NCI-H1105 treated with DMSO at 0.1 percent for 48 hours (cell line): ENCODE results near the gene CBX2.

Source experiments
- DNase-seq: peaks from one replicate; lab custom pipeline; 2025; lab: John Stamatoyannopoulos, UW

The CBX2 gene

DNA sequence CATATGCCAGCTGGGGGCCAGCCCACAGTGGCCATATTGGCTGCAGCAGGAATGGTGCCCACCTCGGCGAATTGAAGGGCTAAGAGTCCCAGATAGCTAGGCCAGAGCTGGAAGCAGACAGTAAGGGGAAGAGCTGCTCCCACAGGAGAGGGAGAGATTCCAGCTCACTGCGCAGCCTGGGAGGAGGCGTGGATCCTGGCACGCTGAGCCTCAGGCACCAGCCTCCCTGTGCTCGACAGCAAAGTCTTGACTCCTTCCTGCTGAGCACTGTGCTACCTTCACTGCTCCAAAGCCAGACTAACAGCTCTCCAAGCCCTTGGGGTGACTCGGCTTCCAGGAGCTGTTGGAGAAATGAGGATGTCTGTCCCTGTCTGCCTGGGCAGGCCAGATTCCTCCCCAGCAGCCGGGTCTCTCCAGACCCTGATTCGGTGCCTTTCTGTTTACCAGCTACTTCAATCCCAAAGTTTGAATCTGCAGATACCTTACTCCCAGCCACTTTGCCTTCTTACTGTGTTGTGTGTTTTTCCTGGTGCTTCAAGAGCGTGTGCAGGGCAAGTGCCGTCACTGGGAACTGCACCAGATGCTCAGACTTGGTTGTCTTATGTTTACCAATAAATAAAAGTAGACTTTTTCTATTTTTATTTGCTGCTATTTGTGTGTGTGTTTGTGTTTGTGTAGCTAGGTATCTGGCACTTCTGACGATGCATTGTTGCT is 9.1 kb downstream of the CBX2 start:
- DNase-seq: no peak

DNA sequence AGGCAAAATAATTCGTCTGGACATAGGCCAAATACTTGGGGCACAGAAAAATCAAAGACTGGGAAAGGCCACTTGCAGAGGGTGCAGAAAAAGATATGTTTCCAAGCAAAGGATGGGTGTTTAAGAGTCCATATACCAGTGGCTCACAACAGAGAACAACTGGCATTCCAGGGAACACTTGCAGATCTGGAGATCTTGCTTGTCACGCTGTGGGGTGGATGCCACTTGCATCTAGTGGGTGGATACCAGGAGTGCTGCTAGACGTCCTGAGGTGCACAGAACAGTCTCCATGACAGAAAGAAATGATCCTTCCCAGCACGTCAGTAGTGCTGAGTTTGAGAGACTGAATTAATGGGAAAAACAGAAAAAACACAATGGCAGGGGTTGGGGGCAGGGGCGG is 10.5 kb downstream of the CBX2 start:
- DNase-seq: no peak

DNA sequence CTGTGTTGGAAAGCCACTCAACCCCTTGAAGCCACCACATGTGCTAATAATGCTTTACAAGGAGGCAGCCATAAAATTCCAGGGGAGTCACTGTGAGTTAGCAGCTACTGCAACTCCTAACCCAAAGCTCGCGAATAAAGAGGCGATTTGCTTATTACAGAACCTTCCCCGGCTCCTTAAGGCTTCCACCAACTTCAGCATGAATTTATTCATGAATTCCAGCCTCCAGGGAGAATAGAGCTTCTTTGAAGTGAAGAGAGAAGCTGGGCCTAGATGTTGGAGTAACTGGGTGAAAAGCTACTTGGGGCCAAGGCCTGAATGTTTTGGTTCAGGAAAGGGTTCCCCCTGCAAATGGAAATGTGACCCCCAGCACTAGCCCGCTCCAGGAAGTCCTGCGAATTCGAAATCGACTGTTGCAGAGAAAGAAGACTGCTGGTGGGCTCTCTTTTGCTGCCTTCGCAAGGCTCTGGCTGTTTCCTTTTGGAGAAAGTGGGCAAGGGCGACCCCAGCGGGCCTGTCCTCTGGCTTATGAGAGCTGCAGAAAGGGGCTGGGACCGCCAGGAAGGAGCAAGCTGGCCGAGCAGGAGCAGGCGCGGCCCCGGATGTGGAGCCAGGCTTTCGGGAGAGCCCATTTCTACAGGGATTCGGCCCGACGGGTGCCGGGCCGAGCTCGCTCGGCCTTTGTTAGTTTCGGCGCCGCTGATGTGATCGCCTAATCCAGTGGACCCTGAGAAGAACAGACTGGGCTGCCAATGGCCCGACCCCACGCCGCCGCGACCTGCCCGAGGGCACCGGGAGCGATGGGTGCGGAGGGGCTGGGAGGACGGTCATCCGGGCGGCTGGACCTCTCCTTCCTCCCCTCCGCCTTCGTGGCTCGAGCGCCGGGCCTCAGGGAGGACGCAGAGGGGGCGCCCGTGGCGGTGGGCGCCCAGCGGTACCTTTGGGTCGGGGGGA is 11.3 kb downstream of the CBX2 start:
- DNase-seq: no peak

DNA sequence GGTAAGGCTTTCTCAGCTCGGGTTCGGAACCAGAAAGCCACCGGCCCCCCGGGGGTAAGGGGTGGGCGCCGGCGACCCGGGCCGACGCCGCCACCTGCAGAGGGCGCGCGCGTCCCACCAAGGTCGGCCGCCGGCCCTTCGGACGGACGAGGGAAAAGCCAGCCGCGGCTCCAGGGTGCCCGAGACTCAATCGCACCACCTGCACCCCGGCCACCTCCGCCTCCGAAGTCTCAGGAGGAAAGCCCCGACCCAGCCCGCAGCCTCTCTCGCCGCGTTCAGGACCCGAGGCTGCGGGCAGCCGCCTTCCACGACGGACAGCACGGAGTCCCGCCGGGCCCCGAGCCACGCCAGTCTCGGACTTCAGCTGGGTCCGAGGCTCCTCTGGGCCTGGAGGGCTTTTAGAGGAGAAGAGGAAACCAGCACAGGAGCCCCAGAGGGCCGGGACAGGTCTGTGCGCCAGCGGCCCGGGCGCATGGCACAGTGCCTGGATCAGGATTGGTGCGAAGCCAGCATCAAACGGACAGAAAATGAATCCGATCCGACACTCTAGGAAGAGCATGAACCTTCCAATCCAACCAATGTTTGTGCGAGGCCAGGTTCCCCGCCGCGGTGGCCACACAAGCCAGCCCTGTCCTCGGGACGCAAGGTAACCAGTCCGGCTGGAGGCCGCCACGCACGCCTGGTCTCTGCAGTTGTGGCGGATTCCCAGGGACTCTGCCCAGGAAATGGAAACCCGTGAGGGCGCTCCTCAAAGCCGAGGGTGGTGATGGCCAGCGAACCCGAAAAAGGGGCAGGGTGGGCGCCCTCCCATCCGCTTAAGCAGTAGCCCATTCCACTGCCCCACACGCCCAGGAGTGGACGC is 12.2 kb downstream of the CBX2 start:
- DNase-seq: no peak

DNA sequence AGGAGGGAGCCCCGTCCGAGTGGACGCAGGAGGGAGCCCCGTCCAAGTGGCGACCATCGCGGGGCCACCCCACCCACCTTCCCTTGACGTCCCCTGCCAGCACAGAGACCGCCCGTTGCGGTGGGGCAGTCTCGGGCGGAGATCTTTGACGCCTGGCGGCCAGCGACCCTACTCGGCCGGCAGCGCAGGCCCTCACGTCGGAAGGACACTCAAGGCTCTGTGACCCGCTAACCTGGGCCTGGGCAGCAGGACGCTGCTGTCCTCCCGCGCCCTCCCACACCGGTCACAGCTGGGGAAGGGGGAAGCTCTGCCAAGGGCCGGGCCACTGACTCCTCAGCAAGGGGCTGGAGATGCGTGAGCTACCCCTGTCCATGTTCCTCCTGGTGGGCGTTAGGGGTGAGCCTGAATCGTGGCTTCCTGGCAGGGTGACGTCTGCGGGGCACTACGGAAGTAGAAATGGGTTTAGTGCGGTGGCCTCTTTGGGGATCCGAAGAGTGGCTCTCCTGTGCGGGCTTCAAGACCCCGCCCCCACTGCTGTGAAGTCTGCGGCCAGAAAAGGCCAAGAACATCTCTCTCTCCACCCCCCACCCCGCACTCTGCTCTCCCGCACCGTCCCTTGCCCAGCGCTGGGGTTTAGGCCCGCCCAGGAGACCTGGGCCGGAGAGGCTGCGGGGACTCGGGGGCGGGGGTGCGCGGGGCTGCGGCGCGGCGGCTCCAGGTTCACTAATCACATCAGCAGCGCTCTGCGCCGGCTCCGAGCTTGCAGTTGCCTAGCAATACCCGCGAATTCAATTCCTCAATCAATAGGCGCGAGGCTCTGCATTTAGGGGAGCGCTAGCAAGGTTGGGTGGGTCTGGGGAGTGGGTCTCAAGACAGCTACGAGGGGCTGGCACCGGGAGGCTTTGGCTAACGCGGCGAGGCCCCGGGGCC is 13.1 kb downstream of the CBX2 start:
- DNase-seq: no peak

DNA sequence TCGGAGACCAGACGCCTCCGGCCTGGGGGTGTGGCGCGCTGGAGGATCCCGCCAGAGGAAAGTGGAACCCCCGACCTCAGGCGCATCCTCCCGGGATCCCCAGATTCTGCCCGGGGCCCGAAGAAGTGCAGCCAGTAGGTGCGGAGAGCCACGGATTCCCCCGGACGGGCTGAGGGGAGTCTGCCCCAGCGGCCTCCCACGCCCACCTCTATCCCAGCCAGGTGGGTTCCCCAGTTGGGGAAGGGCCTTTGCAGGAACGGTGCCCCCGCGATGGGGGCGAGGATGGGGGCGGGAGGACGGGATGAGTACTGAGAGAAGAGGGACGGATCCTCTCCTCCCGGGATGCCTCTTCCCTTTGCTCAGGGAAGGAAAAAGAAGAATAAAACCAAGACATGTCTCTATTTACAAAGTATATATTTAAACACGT is 13.8 kb downstream of the CBX2 start:
- DNase-seq: no peak

DNA sequence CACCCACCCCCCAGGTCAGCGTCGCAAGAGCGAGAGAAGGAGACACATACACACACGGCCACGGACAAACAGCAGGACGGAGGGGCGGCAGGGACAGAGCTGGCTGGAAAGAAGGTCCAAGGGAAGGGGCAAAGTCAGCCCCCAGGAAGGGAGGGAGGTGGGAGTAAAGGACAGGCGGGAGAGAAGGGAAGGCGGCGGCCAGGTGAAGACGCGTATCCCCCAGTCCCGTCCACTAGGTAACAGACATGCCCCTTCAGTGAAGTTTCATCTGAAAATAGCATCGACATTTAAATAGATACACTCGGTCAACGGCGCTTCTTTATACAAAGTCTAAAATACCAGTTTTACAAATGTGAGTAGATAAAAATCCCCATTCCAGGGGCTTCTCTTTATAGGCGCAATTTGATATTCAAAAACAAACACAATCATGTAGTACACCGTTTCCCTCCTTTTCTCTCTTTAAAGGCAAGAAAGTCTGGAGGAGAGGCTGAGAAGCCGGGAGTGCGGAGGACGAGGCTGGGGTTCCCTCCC is 14.5 kb downstream of the CBX2 start:
- DNase-seq: no peak

DNA sequence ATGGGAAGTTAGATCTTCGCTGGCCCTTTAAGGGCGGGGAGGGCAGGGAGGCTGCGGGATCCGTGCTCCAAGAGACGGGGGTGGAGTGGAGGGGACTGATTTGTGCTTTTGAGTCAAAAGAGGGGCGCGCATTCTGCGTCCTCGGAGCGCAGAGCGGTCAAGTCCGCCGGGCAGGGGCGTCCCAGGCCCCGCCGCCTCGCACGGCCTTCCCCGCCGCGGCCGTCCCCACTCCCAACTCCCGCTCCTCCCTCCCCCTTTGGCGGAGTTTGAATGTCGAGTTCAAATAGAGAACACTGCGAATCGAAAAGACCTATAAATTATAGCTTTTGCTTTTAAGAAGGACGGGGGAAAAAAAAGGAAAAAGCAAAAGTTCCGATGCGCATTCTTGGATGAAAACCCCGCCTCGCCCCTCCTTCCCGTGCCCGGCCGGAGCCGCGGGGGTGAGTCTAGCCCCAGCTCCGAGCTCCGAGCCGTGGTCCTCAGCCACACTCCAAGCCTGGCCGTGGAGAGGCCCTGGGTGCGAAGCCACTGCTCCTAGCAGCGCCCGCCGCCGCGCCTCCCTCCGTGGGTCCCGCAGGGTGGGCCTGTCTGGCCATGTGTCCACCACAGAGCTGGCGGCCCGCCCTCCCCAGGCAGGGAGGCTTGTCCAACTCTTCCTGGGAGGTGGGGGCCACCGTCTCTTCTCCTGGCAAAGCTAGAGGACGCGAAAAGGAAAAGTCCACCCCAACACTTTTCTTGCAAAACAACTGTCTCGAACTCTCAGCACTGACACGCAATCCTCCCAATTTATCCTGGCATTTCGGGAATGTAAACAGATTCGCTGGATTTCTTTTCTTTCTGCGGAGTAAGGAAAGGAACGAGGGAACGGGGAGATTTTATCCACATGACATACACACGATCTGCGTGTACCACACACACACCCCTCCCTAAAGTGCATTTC is 15.3 kb downstream of the CBX2 start:
- no peak for DNase-seq

DNA sequence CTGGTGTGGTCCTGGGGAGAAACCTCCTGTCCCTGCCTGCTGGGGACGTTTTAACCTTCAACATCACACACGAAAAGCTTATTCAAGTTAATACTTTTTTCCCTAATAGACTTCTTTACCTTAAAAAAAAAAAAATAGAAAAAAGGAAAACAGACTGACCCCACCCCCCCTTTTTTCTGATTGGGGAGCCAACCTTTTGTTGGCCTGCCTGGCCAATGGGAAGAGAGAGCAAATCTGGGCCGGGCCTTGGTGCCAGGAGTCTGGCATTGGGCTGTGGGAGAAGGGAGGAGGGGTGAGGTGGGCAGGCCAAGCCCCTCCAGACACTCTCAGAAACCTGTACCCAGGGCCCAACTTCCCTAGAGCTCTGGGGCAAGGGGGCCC is 16.0 kb downstream of the CBX2 start:
- DNase-seq: no peak

DNA sequence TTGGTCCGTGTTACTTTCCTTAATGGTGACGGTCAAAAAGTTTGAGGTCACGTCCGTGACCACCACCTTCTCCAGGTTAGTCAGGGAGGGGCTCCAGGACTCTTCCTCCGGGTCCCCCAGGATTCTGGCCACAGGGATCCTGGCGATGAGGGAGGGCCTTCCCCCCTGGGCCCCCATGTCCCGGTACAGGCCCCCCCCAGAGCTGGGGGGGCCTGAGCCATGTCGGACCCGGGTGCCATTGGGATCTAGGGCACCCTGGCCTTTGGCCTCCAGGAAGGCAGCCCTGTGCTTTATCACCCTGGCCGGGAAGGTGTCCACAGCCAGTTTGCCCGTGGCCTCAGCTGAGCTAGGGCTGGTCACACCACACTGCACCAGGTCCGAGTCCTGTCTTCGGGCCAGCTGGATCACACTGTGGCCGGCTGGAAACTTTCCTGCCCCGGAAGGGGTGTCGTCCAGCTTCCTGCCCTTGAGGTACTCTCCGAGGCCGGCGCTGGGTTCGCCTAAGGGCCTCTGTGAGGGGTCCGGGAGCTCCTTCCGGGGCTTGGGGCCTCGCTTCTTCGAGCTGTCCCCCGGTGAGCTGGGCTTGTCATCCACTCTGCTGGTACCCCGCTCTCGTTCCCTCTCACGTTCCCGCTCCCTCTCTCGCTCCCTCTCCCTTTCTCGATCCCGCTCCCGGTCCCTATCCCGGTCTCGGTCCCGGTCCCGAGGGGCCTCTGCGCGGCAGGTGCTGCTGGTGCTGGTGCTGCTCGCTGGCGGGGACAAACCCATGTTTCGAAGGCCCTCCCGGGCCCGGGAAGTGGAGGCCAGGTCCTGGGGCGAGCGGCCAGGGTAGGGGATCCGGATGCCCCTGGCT is 16.9 kb downstream of the CBX2 start:
- DNase-seq: no peak

DNA sequence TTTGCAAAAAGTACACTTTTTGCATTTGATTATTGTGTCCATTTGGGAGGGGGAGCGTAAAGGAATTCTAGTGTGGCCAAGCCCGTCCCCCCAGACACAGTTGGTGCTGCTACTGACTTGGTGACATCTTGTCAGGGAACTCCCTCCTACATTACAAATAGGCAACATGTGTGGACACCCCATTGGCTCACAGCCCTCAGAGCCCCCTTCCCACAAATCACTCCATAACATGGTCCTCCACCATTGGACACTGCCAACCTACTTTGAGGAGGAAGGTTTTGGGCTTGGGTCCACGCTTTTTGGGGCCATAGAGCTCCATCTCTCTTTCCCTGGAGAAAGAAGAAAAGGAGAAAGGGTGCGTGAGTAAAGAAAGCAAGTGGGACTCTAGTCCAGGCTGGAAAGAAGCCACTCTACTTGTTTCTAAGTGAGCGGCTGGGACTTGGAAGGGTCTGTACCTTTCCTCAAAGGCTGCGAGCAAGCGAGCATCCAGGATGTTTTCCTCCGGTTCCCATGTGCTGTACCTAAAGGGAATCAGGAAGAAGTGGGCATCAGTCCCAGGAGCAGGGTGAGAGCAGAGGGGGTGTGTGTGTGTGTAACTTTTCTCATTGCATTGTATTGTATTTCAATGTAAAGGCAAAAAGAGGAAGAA is 18.0 kb downstream of the CBX2 start:
- no peak for DNase-seq

DNA sequence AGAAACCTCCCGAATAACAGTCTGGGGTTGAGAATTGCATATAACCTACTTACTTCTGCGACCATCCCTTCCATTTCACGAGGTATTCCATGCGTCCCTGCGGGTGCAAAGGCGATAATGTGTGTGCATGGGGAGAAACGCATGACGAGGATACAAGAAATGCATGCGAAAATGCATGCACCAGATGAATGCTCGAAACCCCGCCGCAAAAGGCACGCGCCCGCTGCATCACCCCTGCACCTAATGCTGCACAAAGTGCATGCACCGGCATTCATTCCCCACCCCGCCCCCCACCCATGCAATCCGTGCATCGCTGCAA is 18.5 kb downstream of the CBX2 start:
- no peak for DNase-seq

DNA sequence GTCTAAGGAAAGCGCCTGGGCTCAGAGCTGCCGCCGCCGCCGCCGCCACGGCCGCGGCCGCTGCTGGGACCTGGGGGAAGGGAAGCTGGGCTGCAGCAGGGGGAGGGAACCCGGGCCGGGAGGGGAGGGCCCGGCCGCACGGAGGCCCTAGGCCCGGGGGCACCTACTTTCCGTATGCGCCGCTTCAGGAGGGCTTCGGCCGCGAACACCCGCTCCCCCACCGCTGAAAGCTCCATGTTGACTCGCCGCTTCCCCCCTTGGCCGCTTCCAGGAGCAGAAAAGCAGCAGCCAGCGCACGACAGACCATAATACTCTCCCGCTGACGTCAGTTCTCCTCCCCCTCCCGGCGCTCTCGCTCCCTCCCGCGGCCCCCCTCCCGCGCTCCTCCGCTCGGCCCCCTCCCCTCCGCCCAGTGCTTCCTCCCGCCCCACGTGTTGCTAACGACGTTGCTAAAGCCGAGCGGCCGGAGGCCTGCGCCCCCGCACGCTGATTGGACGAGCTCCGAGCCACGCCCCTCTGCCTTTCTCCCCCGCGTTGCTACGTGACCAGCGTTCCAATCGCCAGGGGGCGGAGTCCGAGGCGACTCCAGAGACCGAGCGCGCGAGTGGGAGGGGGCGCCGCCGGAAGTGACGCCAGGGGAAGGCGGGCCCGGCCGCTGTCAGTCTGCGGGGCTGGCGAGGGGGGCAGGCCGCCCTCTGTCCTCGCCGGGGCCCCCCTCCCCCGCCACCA is 19.0 kb downstream of the CBX2 start, which contains the start of gene CBX8:
TSS of gene CBX8 (minus strand) at position 315 of the 729 bp plus-strand sequence. CDS start at position 236, 79 bp downstream.
- DNase-seq: peak; percentile 98

DNA sequence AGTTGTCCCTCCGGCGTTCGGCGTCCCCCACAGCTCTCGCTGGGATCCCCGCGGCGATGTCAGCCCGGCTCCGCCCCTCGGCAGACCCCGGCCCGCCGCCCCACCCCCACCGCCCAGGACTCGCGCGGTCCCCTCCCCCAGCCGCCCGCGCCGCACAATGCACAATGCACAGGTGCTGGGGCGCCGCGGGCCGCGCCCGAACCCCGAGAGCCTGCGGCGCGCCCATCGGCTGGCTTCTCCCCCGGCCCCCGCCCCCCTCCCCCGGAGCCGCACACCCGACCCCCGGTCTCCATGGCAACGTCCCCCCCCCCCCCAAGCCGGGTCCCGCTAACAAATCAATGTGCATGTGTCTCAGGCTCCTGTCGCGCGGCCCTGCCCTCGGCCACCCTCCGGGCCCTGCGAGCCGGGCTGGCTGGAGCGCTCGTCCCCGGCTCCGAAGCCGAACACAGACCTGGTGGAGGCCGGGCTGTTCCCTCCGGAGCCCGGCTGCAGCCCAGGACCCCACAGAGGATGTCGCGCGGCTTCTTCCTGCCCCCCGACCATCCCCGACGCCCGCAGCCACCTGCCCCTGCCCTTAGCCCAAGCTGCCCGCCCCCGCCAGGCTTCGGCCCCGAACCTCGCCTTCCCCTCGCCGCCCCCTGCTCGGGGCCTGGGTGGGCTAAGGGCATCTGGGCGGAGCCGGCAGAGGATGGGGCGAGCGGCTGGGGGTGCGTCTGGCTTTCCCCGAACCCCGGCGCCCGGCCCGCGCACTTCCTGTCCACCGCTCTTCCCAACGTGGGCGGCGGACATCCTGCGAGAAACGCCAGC is 19.7 kb downstream of the CBX2 start:
- peak; percentile 58 for DNase-seq

DNA sequence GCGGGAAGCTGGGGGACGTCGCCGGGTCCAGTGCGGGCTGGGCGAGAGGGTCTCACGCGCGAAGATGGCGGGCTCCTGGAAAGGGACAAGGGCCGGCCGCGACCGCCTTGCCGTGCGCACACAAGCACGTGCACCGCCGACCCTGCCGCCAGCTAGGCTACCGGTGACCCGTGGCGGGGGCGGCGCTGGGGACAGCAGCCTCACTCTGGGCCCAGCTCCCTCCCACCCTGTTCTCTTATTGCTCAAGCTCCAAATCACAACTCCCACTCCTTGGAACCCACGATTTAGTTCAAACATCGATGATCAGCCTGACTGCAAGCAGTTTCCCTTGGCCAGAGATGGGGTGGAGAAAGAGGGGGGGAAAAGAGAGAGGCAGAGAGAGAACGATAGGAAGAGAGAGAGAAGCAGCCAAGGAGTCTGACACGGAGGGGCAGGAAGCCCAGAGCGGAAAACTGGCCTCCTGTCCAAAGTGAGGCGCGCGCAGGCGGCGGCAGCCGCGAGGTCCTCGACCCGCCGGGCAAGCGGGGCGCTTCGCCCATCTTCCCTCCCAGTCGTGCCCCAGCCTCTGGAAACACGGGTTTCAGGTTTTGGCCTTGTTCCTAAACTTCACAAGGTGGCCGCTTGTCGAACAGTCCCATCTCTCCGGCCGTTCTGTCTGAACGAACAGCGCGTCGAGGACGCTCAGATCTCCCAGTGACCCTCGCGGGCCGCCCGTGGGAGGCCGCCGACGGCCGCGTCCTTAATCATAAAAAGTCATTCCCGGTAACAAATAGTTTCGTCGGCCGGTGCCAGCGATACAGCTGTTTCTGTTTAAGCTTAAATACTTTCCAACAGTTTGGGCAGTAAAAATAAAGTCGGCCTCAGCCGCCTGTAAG is 20.6 kb downstream of the CBX2 start:
- no peak for DNase-seq

DNA sequence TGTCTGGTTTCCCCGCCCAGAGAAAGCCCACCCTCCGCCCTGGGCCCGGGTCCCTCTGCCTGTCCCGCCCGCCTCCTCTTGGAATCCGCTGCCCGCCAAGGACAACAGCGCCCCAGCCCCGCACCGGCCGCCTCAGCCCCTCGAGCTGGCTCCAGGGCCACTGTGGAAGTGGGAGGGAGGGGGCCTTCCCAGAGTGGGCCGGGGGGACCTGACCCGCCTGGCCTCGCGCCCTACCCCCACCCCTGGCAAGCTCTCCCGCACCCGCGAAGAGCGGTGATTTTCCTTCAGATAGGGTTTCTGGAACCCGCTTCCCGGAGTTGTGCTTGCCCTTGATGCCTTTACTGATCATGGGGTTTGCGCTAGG is 21.2 kb downstream of the CBX2 start:
- no peak for DNase-seq
